COLO668 (cell line): ENCODE data around the gene CLEC1A.
"Not testable (repeated sequence)": the region's sequence is repeated elsewhere in the genome, so short reads cannot be mapped to it uniquely, and the experiment has no call there.

Source experiments
- DNase-seq: peaks from one replicate; lab custom pipeline; 2025; ENCODE audit not compliant: unreplicated experiment; lab: John Stamatoyannopoulos, UW

Gene CLEC1A

GRCh38 chr12:10052193-10052913 lies 46.4 kb downstream of the CLEC1A start:
- DNase-seq, result no peak

- DNase-seq, result no peak
Observed at GRCh38 chr12:10048526-10048925, 50.3 kb downstream of the CLEC1A start.

- DNase-seq, result no peak
Observed at GRCh38 chr12:10042167-10042566, 56.6 kb downstream of the CLEC1A start.

- no peak for DNase-seq
Observed at GRCh38 chr12:10033783-10034545, 64.8 kb downstream of the CLEC1A start.

- no peak for DNase-seq
Observed at GRCh38 chr12:10031771-10032175, 67.0 kb downstream of the CLEC1A start.

- DNase-seq, result no peak
Observed at GRCh38 chr12:10031321-10031720, 67.5 kb downstream of the CLEC1A start.

GRCh38 chr12:10030446-10030845 lies 68.3 kb downstream of the CLEC1A start, which contains the start of gene CLEC9A:
TSS of gene CLEC9A (plus strand) at chr12:10030682. CDS start at chr12:10052688, 22,006 bp downstream.
- no peak for DNase-seq

GRCh38 chr12:10027721-10028120 lies 71.1 kb downstream of the CLEC1A start:
- DNase-seq, result no peak

GRCh38 chr12:10027311-10027710 lies 71.5 kb downstream of the CLEC1A start:
- no peak for DNase-seq

GRCh38 chr12:10026666-10027065 lies 72.1 kb downstream of the CLEC1A start:
- not testable (repeated sequence) for DNase-seq

GRCh38 chr12:10025236-10025635 lies 73.5 kb downstream of the CLEC1A start:
- DNase-seq, result no peak

- no peak for DNase-seq
Observed at GRCh38 chr12:10021342-10021741, 77.4 kb downstream of the CLEC1A start.
